ENCODE measurements around the gene ZNF311.
A peak's percentile ranks its signal among the peaks of the same experiment; 100 is the strongest.
"Not testable (repeated sequence)": the region's sequence is repeated elsewhere in the genome, so short reads cannot be mapped to it uniquely, and the experiment has no call there.

Gene ZNF311

DNA sequence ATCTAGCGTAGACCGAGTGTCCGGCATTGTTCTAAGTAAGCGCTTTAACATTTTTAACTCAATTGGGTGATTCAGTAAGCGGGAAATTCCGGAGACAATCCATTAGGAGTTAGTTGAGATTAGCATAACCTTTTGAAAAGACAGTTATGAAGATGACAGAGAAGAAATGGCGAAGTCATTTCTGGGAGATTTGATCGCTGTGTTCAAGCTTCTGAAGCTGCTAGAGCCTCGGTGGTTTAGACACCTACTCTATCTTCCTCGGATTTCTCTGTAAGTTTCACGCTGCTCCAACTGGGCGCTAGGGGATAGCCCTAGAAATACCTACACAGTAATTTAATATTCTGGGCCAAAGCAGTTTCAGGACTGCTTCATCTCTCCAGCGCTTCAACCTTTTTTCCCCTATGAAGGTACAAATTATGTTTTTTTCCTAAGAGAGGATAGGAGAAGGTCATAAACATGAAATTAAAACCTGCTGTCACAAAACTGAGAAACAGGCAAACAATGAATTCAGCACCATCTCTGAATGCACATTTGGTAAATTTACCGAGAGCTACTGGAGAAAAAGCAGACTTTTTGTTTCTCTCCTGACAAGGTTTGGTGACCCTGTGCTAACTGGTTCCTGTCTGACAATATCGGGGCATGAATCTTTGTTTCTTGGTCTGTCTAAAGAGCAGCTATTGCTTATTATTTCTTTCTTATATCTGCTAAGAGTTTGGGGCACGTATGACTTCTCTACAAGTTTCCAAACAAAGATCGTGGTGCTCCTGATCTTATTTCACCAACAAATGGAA lies 22.4 kb downstream of the ZNF311 start:
- peak; percentile 31 for DNase-seq (ENCODE audit: low spot score)

DNA sequence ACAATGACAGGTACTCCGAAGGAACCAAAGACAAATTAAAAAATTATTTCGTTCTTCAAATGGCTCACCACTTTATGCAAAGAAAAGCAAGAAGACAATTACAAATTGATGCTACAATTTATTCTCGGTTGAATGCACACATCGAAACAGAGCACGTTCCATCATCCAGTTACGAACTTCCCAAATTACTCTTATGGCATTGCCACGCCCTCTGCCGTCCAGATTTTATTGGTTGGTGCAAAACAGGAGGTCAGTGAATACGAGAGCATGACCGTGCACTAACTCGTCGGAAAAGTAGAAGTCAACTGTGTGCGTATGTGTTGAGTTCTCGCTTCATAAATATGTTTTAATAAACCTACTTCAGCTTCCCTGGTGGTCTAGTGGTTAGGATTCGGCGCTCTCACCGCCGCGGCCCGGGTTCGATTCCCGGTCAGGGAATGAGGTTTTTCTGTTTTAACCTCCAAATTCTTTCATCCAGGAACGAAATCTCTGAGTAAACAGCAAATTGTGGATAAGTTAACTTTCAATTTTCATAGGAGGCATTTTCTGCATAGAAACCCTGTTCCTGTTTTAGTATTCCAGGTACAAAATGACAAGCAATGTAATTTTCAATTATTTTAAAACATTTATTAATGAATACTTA lies 23.2 kb downstream of the ZNF311 start:
- DNase-seq (ENCODE audit: low spot score), result peak; percentile 73

DNA sequence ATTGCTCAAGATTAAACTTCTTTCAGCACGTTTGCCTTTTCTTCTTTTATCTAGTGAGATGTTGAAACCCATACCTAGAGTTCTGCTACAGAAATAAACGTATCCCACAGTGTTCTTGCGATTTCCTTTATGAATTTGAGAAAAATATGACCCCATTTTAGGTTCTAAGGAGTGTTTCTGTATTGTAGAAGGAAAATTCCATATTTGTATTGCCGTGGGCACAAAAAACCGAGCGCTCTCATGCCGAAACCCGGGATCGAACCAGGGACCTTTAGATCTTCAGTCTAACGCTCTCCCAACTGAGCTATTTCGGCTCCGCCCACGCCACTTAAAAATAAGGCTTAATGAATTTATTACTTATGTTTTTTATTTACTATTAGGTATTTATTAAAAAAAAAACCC lies 23.7 kb downstream of the ZNF311 start:
- peak; percentile 31 for DNase-seq (ENCODE audit: low spot score)

DNA sequence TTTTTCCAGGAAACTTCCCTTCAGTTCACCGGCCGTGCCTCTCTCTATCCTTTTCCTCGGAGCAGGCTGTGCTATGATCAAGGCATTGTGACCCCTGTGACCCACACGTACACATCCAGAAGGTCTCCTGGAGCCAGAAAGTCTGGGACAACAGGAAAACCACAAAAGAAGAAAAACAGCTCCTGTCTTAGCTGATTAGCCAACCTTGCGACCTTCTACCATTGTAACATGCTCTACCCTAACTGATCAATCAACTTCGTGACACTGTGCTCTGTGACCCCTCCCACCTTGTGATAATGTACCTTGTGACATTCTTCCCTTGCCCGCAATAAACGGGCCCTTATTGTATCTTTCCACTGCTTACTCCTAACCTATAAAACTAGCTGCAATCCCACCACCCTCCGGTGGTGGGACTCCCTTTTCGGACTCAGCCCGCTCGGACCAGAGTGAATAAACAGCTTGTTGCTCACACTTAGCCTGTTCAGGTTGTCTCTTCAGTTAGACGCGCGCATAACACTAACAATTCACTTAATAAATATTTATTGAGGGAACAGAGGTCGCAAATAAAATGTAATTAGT lies 24.2 kb downstream of the ZNF311 start:
- DNase-seq (ENCODE audit: low spot score), result peak; percentile 68

DNA sequence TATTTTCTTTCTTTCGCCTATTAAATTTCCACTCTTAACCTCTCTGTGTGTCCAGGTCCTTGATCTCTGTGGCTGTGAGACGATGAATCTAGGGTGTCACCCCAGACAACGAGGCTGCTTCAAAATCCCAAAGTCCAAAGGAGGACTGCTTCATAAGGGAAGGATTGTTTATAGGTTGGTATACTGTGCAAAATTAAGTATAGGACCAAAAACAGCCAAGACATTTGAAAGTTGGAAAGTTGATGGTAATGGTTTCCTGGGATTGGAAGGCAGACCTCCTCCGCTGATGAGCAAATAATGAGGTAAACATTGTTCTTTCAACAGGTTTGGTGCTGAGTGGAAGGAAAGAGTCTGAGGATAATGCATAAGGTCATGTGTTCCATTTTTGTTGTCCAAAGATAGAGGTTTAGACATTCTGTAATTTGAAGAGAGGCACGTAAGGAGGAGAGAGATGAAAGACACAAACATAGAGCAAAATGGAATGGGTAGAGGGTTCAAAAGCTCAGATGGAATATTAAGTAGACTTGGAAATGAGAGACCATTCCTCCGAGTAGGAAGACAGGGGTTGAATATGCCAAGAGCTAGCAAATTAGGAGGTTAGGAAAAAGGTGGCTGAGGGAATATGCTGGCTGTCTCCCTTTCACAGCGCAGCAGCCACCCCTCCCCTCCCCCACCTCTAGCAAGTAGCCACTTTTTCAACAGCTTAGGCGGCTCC lies 24.8 kb downstream of the ZNF311 start:
- no peak for DNase-seq (ENCODE audit: low spot score)

DNA sequence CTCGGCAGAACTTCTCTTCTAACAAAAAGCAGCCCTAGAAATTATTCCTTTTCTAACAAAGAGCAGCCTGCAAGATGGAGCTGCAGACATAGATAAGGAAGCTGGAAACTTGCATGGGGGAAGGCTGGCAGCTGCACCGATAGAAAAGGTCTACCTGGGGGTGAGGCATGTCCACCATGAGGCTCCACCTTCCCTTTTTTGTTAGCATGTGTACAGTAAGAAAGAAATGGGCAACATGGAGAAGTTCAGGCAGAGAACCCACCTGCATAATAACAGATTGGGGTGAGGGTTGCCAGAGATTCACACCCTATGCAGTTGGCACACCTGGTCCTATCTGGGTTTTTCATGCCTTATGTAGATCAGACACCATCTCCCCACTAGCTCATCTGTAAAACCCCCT lies 25.4 kb downstream of the ZNF311 start:
- DNase-seq (ENCODE audit: low spot score), result no peak

DNA sequence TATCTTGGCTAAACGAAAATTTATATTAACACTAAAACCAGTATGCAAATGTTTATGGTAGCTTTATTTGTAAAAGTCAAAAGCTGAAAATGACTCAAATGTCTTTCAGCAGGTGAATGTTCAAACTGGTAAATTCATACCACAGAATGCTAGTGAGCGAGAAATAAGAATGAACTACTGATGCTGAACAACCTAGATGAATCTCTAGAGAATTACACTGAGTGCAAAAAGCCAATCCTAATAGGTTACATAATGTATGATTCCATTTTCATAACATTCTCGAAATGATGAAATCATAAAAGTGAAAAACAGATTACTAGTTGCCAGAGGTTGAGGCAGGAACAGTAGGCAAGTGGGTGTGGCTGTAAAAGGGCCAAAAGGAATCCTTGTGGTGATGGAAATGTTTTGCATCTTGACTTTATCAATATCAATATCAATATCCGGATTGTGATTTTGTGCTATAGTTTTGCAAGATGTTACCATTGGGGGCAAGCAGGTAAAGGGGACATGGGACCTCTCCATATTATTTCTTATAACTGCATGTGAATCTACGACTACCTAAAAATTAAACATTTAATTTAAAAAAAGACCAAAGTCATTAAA lies 26.1 kb downstream of the ZNF311 start:
- no peak for DNase-seq (ENCODE audit: low spot score)

DNA sequence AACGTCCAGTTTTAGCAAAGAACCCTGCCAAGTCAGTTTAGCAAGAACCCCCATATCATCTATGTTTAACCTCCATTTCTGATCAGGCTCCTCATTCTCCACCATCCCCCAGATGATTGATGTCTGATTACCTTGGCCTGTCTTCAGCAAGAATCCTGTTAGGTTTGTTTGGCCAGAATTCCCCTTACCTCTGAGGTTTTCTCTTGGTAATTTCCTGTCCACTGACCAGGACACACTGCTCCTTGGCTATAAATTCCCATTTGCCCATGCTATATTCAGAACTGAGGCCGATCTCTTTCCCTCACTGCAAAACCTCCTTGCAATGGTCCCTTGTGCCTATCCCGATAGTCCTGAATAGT lies 27.0 kb downstream of the ZNF311 start:
- no peak for DNase-seq (ENCODE audit: low spot score)

DNA sequence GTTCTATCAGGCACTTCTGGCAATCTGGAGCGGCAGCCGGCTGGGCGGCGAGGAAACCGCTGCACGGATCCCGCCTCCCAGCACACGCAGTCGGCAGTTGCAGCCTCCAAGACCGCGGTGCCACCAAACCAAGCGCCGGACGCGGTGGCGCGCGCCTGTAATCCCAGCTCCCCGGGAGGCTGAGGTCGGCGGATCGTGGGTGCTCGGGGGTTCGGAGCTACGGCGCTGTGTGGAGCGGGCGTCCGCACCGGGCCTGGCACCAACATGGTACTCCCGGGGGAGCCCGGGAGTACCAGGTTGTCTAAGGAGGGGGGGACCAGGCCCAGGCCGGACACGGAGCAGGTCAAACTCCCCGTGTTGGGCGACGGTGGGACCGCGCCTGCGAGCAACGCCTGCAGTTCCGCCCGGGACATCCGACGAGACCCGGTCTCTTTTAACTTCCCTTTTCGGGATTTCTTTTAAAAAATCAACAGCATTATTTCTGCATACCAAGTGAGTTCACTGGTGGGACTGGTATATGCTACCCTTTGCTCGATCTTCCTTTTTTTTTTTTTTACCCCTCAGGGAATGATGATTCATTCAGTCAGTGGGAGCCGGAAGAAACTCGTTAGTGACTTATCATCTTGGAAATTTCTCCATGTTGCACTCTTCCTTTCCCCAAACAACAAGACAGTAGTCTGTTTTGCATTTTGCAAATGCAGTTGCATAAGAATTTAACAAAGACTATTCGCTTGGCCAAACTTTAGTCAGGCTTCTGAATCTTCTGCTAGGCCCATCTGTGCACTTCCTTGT lies 27.6 kb downstream of the ZNF311 start:
- DNase-seq (ENCODE audit: low spot score), result peak; percentile 39

DNA sequence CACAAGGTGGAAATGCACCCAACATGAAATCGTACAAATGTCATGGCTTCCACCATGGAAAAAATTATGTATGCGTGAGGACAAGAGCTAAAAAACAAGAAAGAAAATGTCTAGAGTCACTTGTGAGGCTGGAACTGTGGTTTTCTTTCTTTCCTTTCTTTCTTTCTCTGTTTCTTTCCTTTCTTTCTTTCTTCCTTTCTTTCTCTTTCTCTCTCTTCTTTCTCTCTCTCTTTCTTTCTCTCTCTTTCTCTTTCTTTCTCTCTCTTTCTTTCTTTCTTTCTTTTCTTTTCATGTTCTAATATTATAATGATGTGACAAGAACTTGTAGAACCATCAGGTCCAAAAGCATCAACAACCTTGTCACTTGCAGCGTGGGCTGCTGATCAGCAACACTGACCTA lies 28.4 kb downstream of the ZNF311 start:
- no peak for DNase-seq (ENCODE audit: low spot score)

DNA sequence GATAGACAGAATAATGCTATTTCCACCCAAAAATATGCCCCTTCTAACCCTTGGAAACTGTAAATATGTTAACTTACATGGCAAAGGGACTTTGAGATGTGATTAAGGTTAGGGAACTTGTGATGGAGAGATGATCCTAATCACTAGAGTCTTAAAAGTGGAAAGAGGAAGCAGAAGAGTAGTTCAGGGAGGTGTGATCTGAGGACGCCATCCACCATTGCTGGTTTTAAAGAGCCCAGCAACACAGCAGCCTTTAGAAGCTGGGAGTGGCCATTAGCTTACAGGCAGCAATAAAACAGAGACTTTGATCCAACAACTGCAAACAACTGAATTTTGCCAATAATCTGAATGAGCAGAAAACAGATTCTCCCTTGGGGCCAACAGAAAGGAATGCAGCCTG lies 30.6 kb downstream of the ZNF311 start:
- DNase-seq (ENCODE audit: low spot score), result no peak

DNA sequence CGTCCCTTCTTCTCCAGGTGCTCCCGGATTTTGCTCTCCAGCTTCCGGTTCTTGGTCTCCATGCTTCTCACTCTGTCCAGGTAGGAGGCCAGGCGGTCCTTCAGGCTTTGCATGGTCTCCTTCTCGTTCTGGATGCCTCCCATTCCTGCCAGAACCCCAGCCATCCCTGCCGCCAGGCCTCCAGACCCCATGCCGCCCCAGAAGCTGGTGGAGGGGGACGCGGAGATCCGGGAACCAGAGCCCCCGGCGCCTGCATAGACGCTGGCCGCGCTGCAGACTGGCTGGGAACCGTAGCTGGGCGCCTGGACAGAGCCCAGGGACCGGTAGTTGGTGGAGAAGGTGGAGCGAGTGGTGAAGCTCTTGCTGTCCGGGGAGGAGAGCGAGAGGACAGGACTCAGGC lies 35.1 kb downstream of the ZNF311 start:
- not testable (repeated sequence) for DNase-seq (ENCODE audit: low spot score)

DNA sequence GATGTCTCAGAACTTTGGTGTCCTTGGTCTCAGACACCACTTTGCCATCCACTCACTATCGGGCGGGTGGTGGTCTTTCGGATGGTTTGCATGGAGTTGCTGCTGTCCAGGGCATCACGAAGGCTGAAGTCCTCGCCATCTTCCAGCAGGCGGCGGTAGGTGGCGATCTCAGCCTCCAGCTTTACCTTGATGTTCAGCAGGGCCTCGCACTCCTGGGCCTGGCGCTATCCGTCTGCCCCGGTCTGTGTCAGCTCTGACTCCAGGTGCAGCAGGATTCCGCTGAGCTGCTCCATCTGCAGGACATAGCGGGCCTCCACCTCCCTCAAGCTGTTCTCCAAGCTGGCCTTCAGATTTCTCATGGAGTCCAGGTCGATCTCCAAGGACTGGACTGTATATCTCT lies 36.0 kb downstream of the ZNF311 start:
- no peak for DNase-seq (ENCODE audit: low spot score)

DNA sequence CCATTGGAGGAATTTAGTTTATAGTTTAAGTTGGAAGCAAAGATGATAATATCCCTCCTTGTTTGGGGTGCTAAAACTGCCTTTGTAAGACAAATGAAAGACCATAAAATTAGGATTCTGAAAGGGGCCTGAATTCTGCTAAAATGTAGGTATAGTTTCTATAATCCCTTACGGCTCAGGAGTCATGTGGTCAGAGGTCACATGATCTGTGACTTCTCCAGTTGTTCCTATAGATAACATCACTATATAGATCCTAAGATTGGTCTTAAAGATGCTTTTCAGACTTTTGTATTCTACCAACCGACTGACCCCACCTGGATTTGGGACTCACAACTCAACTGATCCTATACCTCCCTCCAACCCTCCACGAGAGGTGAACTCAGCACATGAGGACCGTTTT lies 36.6 kb downstream of the ZNF311 start:
- DNase-seq (ENCODE audit: low spot score), result no peak

DNA sequence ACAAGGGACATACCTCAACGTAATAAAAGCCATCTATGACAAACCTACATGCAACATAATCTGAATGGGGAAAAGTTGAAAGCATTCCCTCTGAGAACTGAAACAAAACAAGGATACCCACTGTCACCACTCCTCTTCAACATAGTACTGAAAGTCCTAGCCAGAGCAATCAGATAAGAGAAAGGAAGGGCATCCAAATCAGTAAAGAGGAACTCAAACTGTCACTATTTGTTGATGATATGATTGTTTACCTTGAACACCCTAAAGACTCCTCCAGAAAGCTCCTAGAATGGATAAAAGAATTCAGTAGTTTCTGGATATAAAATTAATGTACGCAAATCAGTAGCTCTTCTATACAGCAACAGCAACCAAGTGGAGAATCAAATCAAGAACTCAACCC lies 39.4 kb downstream of the ZNF311 start:
- no peak for DNase-seq (ENCODE audit: low spot score)

DNA sequence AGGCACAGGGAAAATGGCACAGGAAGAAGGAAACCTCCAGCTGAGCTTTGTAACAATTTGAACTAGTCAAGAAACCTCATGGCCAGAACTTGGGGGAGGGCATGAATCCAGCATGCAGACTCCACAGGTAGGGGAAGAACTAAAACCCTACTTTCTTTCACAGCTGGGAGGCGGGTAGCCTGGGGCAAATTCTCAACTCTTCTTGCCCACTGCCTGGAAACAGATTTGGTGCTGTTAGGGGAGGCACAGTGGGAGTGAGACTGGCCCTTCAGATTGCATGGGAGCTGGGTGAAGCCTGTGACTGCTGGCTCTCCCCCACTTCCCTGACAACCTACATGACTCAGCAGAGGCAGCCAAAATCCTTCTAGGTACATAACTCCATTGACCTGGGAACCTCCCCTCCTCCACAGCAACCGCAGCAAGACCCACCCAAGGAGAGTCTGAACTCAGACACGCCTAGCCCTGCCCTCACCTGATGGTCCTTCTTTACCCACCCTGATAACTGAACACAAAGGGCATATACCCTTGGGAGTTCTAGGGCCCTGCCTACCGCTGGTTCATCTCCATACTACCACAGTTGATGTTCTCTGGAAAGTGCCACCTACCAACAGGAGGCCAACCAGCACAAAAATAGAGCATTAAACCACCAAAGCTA lies 44.1 kb downstream of the ZNF311 start:
- no peak for DNase-seq (ENCODE audit: low spot score)

DNA sequence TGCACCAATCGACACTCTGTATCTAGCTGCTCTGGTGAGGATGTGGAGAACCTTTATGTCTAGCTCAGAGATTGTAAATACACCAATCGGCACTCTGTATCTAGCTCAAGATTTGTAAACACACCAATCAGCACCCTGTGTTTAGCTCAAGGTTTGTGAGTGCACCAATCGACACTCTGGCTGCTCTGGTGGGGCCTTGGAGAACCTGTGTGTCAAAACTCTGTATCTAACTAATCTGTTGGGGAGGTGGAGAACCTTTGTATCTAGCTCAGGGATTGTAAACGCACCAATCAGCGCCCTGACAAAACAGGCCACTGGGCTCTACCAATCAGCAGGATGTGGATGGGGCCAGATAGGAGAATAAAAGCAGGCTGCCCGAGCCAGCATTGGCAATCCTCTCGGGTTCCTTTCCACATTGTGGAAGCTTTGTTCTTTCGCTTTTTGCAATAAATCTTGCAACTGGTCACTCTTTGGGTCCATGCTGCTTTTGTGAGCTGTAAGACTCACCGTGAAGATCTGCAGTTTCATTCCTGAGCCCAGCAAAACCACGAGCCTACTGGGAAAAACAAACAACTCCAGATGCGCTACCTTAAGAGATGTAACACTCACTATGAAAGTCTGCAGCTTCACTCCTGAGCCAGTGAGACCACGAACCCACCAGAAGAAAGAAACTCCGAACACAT lies 46.4 kb downstream of the ZNF311 start:
- not testable (repeated sequence) for DNase-seq (ENCODE audit: low spot score)

DNA sequence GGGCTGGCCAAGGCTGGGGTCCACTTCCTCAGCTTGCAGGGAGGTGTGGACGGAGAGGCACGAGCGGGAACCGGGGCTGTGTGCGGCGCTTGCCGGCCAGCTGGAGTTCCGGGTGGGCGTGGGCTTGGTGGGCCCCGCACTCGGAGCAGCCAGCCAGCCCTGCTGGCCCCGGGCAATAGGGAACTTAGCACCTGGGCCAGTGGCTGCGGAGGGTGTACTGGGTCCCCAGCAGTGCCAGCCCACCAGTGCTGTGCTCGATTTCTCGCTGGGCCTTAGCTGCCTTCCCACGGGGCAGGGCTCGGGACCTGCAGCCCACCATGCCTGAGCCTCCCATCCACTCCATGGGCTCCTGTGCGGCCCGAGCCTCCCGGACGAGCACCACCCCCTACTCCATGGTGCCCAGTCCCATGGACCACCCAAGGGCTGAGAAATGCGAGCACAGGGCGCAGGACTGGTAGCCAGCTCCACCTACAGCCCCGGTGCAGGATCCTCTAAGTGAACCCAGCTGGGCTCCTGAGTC lies 47.3 kb downstream of the ZNF311 start:
- not testable (repeated sequence) for DNase-seq (ENCODE audit: low spot score)

DNA sequence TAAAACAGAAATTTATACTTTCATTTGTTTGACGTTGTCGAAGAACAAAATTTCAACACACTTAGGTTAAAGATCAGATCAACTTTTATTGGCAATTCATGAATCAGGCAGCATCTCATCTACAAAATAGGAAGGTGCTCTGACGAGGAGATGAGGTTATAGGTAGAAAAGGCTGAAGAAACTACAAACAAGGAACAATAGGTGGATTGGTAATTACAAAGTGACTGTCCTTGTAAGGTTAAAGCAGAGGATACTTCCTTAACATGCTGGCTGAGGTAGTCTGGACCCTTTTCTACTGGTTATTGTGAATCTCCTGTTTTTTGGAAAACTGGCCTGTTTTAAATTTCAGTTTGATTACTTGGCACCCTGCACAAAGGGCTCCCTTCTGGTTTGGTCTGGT lies 48.8 kb downstream of the ZNF311 start:
- no peak for DNase-seq (ENCODE audit: low spot score)

DNA sequence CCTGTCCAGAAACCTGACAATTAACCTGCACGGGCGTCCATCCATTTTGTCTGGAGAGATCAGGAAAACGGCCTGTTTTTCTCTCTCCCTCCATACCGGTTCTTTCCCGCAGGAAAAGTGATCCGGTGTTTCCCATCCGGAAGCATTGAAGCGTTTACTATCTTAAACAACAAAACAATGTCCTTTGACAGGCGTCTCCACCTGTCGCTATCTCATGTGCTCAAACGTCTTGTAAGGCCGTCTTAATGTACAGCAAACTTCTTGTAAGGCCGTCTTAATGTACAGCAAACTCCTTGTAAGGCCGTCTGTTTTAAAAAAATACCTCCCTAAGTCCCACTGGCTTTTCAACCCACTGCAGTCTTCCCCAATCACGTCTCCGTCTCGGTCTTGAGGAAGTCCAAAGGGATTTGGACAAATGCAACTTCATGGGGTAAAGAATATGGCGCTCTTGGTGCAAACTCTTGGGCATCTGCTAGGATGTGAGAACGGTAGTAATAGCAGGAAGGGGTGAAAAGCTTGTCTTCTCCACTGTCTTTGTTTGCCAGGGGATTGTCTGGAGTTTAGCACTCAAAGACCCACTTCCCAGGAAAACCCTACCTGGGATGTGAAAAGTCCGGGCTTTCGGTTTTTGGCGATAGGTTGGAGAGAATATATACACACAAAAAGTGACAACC lies 51.4 kb downstream of the ZNF311 start:
- peak; percentile 10 for DNase-seq (ENCODE audit: low spot score)

Data from AG08395 (cell line).